Retinal pigment epithelial cell (primary cell): ENCODE results near the gene GP9.

Source experiments
- DNase-seq: peaks from one replicate; pipeline ENCODE4 v3.0.0-alpha.2; 2010; ENCODE audit warnings: low read depth
- H3K4me3 ChIP-seq: 2 replicates; pipeline ENCODE4 v1.5.1; 2011; ENCODE audit warnings: mild to moderate bottlenecking, low read length, control low read depth, moderate library complexity
- CTCF ChIP-seq: conservative IDR thresholded peaks from 2 replicates; pipeline ENCODE4 v1.5.1; 2011; ENCODE audit warnings: low read depth, low read length, control low read depth, inconsistent platforms

The GP9 gene

GRCh38 chr3:129040039-129040336, 20.6 kb upstream of the GP9 start:
- no peak for TF ChIP-seq CTCF
- H3K4me3 ChIP-seq = no peak overlapping the region
- DNase-seq = no peak

- DNase-seq = no peak
- no peak for TF ChIP-seq CTCF
- H3K4me3 ChIP-seq = no peak overlapping the region
These were observed 19.8 kb upstream of the GP9 start for GRCh38 chr3:129040579-129041300.

GRCh38 chr3:129045675-129046036, 14.9 kb upstream of the GP9 start:
- no peak for TF ChIP-seq CTCF
- no peak for DNase-seq
- H3K4me3 ChIP-seq = no peak overlapping the region

DNA sequence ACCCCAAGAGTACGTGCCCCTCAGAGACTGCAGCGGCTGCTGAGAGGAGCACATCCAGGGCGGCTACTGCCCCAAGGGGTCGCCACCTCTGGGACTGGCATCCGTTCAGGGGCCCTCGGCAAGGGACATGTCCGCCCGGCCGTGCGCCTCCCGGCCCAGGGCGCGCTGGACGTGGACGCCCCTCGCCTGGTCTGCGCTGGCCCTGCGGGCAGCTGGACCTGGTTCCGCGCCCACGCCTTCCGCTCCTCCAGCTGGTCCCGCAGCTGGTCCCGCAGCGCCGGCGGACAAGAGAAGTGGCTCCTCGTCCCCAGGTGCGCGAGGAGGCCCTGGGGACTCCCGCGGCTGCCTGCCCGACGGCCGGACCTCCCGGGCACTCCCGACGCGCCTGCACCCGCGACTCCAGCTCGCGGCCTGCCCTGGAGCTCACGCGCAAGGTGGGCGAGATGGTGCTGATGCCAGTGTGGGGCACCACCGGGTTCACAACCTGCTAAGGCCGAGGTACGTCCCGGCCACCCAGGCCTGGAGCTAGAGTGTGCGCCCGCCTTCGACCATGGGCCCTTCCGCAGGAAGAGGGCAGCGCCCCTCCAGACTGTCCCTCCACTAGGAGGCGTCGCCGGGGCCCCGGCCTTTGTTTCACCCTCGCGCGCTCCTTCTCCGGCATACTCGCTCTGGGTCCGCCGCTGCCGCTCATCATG, 14.4 kb upstream of the GP9 start:
- peak; percentile 21 for TF ChIP-seq CTCF
- no peak overlapping the region for H3K4me3 ChIP-seq
- no peak for DNase-seq

DNA sequence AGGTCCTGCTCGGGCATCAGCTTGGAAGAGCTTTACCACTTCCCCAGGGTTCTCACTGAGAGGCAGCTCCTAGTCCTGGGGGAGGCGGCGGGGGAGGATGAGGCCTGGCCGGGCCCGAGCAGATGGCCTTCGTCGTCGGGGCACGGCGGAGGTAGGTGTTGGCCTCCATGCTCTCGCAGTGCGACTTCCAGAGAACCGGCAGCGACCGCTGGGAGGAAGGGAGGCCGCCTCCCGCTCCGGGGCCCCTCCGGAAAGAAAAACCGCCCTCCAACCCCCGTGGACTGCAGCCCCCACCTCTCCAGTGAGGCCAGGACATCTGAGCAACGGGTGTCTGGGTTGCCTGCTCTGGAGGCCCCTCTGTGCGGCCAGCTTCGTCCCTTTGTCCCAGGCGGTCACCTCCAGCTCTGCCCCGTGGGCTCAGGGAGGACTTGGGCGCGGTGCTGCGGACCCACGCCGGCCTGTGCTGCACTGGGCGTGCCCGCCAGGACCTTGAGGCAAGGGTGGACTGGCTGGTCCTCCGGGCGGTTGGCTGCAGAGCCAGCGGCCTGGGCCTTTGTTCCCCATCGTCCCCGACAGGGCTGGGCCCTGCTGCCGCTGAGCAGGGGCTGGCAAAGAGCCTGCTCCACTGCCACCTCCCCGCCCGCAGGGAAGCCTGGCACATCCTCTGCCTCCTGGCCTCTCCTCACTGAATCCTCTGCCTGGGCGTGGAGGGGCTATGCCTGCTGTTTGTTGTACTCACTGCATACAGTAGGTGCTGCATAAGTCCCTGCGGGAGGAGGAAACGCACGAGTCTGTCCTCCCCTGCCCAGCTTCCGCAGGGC, 13.6 kb upstream of the GP9 start:
- TF ChIP-seq CTCF = no peak
- no peak for DNase-seq
- no peak overlapping the region for H3K4me3 ChIP-seq

- no peak for TF ChIP-seq CTCF
- no peak for DNase-seq
- no peak overlapping the region for H3K4me3 ChIP-seq
These were observed 13.1 kb upstream of the GP9 start for GRCh38 chr3:129047553-129047839.
